NCI-H460 (cell line): ENCODE measurements around the gene CFAP90. TPM values are rescaled to one million over a fixed set of nuclear protein-coding genes. Genes with fewer than 3 reads are reported as not detected.

ENCODE experiments used
- DNase-seq: peaks from one replicate; pipeline ENCODE4 v3.0.0-alpha.2; 2016; ENCODE audit warnings: low read depth; ENCODE audit errors: extremely low read depth
- total RNA-seq: library from RNA; depleted of rRNA; stranded (reverse); fragments of >200 nt; shearing (Covaris generic); gene quantifications from 2 replicates; pipeline ENCODE4 v1.2.3, GENCODE V29; 2014

Gene CFAP90
- total RNA-seq, 1 experiment from 2014 or later: not detected

- no peak for DNase-seq
These were observed 23.3 kb downstream of the CFAP90 start for GRCh38 chr5:7827610-7828009.

GRCh38 chr5:7825630-7826029, 25.3 kb downstream of the CFAP90 start:
- DNase-seq: no peak

GRCh38 chr5:7824995-7825394, 25.9 kb downstream of the CFAP90 start:
- no peak for DNase-seq

- DNase-seq: no peak
These were observed 27.3 kb downstream of the CFAP90 start for GRCh38 chr5:7823594-7823993.

- DNase-seq: no peak
These were observed 28.5 kb downstream of the CFAP90 start for GRCh38 chr5:7822449-7822848.

- DNase-seq: no peak
These were observed 34.4 kb downstream of the CFAP90 start for GRCh38 chr5:7816535-7816901.

- peak; percentile 63 for DNase-seq
These were observed 34.9 kb downstream of the CFAP90 start for GRCh38 chr5:7815892-7816534.

- DNase-seq: no peak
These were observed 36.1 kb downstream of the CFAP90 start for GRCh38 chr5:7814816-7815215.

- no peak for DNase-seq
These were observed 37.4 kb downstream of the CFAP90 start for GRCh38 chr5:7813576-7813975.

- no peak for DNase-seq
These were observed 37.9 kb downstream of the CFAP90 start for GRCh38 chr5:7813007-7813406.

- DNase-seq: no peak
These were observed 39.2 kb downstream of the CFAP90 start for GRCh38 chr5:7811715-7812114.

GRCh38 chr5:7808998-7809397, 41.9 kb downstream of the CFAP90 start:
- DNase-seq: no peak

- no peak for DNase-seq
These were observed 45.6 kb downstream of the CFAP90 start for GRCh38 chr5:7805379-7805778.

GRCh38 chr5:7803937-7804336, 47.0 kb downstream of the CFAP90 start:
- no peak for DNase-seq

- DNase-seq: peak; percentile 11
These were observed 48.1 kb downstream of the CFAP90 start for GRCh38 chr5:7802855-7803254.

GRCh38 chr5:7801891-7802614, 48.9 kb downstream of the CFAP90 start:
- no peak for DNase-seq

GRCh38 chr5:7795306-7795705, 55.6 kb downstream of the CFAP90 start:
- no peak for DNase-seq

- no peak for DNase-seq
These were observed 56.1 kb downstream of the CFAP90 start for GRCh38 chr5:7794823-7795222.

- no peak for DNase-seq
These were observed 56.6 kb downstream of the CFAP90 start for GRCh38 chr5:7794311-7794710.

GRCh38 chr5:7793895-7794294, 57.0 kb downstream of the CFAP90 start:
- no peak for DNase-seq

GRCh38 chr5:7789567-7789966, 61.4 kb downstream of the CFAP90 start:
- DNase-seq: no peak

- DNase-seq: no peak
These were observed 63.2 kb downstream of the CFAP90 start for GRCh38 chr5:7787770-7788169.
